Suprapubic skin (tissue), 3 donors: ENCODE data around the gene IL1A.

Experiments
- CTCF ChIP-seq, 2 donors: fragments of 200-600 bp in 1 of 2; fragments of 450-650 bp in 1 of 2; sonication (generic) in 1 of 2; IDR thresholded peaks; one replicate each; pipeline ENCODE4 v1.5.1; 2016 to 2019; ENCODE audit warnings: antibody characterized with exemption in 2 of 2, mild to moderate bottlenecking in 1 of 2, moderate library complexity in 1 of 2
- POLR2AphosphoS5 ChIP-seq, 3 donors: sonication (generic); formaldehyde crosslinking; IDR thresholded peaks; one replicate each; pipeline ENCODE4 v1.6.1; 2017; ENCODE audit warnings: antibody characterized with exemption in 3 of 3

- TF ChIP-seq CTCF (IDR thresholded peaks at IDR 0.05) (no peak), POLR2AphosphoS5 (IDR thresholded peaks at IDR 0.05) (no peak)
Measured at GRCh38 chr2:112730216-112730615, 54.1 kb downstream of the IL1A start.
